ENCODE measurements around the gene UNC93A. TPM values are rescaled to one million over a fixed set of nuclear protein-coding genes. Genes with fewer than 3 reads are reported as not detected.
"Not testable (repeated sequence)": the region's sequence is repeated elsewhere in the genome, so short reads cannot be mapped to it uniquely, and the experiment has no call there.

The UNC93A gene
- total and polyA plus RNA-seq, 7 donors = 0.45 TPM; not detected in 6

DNA sequence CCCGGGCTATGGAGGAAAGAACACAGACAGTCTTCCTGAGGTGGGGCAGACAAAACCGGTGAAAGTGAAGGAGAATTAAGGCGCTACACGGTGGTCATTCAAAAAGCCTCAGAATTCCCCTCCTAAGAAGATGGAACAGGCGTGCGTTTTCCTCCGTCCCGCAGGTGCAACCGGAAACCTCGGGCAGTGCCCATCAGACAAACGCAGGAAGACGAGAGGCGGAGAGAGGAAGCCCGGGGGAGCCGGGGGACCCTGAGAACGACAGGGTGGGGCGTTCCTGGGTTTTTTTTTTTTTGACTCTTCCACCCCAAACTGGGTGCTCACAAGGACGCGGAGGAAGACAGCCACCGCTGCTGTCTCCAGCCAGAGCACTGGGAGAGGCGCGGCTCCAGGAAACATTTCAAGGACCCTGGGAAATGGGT is 59.2 kb downstream of the UNC93A start:
- WGBS, 2 donors = 3 to 6% methylated on average over 22 of the region's 22 CpGs
- intact Hi-C loops (cut with DNase I) = loop anchor here (5.0 kb wide), 2 partner anchors 38 to 138 kb away; no protein-coding TSS in a partner anchor
- Histone ChIP-seq H3K4me3 (peak overlapping the region in 3 of 4 donors; percentile 44 to 53 (median 51)), H3K4me1 (peaks cover 0 to 20% (median 6%) of the 10 kb centered on the region in 4 donors), H3K27ac (peak overlapping the region in 3 of 4 donors; percentile 16 to 75 (median 73)), H3K36me3 (no peaks in the 10 kb centered on the region), H3K27me3 (peaks cover 0 to 4% (median 0%) of the 10 kb centered on the region in 3 donors), H3K9me3 (peaks cover 0 to 3% (median 0%) of the 10 kb centered on the region in 4 donors)
- no peak for DNase-seq
- no peak for TF ChIP-seq EP300 (IDR thresholded peaks at IDR 0.05)
- TF ChIP-seq POLR2A (IDR thresholded peaks at IDR 0.05) = no peak
- TF ChIP-seq, protein P1, sequence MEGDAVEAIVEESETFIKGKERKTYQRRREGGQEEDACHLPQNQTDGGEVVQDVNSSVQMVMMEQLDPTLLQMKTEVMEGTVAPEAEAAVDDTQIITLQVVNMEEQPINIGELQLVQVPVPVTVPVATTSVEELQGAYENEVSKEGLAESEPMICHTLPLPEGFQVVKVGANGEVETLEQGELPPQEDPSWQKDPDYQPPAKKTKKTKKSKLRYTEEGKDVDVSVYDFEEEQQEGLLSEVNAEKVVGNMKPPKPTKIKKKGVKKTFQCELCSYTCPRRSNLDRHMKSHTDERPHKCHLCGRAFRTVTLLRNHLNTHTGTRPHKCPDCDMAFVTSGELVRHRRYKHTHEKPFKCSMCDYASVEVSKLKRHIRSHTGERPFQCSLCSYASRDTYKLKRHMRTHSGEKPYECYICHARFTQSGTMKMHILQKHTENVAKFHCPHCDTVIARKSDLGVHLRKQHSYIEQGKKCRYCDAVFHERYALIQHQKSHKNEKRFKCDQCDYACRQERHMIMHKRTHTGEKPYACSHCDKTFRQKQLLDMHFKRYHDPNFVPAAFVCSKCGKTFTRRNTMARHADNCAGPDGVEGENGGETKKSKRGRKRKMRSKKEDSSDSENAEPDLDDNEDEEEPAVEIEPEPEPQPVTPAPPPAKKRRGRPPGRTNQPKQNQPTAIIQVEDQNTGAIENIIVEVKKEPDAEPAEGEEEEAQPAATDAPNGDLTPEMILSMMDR (IDR thresholded peaks at IDR 0.05) = no peak
- TF ChIP-seq POLR2AphosphoS5 (IDR thresholded peaks at IDR 0.05) = no peak

DNA sequence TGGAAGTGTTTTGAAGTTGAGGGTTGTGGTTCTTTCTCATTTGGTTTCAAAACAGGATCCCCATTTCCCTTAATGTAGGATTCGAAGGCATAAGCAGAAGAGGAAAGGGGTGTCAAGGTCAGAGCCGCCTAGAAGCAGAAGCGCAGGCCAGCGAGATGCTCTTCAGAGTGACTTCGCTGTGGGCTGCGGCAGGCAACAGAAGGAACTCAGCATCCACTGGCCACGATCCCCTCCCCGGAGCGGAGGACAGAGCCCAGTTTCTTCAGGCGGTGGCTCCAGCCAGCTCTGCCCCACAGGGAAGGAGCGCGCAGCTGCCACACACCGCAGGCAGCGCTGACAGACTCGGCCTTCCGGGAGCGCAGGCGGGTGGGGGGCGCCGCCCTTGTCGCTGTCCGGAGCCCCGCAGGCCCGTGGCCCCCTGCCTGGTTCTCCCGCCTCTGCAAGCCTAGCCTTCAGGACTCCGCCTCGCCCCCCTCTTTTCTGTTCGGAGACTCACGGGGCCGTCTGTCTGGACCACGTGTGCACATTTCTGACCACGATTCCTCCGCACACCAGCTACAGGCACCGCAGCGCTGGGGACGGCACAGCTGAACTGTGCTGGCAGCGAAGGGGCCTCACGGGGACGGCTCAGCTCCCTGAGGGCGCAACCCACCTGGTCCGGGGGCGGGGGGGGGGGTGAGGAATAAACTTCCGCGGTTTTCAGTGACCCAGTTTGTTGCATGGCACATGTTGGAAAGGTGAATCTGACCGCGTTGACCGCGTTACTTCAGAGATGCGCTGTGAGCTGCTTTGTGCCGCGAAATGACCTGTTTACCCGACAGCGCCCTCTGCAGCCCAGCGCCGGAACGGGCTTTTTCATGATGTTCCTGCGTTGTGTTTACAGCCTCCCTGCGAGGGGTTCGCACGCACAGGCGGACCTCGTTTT is 59.9 kb downstream of the UNC93A start:
- DNase-seq = peak; percentile 82

DNA sequence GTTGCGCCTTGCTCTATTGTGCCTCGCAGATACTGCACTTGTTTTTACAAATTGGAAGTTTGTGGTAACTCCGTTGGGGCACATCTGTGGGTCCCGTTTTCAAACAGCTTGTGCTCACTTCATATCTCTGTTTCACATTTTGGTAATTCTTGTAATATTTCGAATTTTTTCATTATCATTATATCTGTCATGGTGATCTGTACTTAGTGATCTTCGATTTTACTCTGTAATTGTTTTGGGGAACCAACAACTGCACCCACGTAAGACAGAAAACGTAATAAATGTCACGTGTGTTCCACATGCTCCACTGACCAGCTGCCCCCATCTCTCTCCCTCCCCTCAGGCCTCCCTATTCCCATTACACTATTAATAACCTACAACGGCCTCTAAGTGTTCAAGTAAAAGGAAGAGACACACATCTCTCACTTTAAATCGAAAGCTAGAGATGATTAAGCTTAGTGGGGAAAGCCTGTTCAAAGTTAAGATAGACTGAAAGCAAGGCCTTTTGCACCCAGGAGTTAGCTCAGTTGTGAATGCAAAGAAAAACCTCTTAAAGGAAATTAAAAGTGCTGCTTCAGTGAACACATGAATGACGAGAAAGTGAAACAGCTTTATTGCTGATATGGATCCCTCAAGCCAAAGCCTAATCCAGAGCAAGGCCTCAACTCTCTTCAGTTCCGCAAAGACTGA is 60.7 kb downstream of the UNC93A start:
- DNase-seq = no peak
- H3K36me3 ChIP-seq = no peaks in the 10 kb centered on the region
- peaks cover 0 to 3% (median 0%) of the 10 kb centered on the region in 4 donors for H3K9me3 ChIP-seq
- H3K4me3 ChIP-seq = peak overlapping the region in 3 of 4 donors; percentile 44 to 53 (median 51)
- intact Hi-C loops (cut with DNase I) = loop anchor here (5.0 kb wide), 2 partner anchors 40 to 140 kb away; no protein-coding TSS in a partner anchor
- H3K4me1 ChIP-seq = peaks cover 0 to 20% (median 6%) of the 10 kb centered on the region in 4 donors
- peak overlapping the region in 2 of 4 donors; percentile 73 to 75 for H3K27ac ChIP-seq
- 53 to 55% methylated on average over 13 of the region's 13 CpGs for WGBS, 2 donors
- H3K27me3 ChIP-seq = peaks cover 0 to 4% (median 0%) of the 10 kb centered on the region in 3 donors
- no peak for TF ChIP-seq POLR2A (IDR thresholded peaks at IDR 0.05)
- TF ChIP-seq, protein P1 (IDR thresholded peaks at IDR 0.05) = peak in 1 of 4 experiments; percentile 5

More for the DNA sequence above, 59.9 kb downstream of the UNC93A start:
- peaks cover 0 to 4% (median 0%) of the 10 kb centered on the region in 3 donors for H3K27me3 ChIP-seq
- H3K36me3 ChIP-seq = no peaks in the 10 kb centered on the region
- H3K9me3 ChIP-seq = peaks cover 0 to 3% (median 0%) of the 10 kb centered on the region in 4 donors
- peak overlapping the region; percentile 16 to 75 (median 55) for H3K27ac ChIP-seq
- H3K4me1 ChIP-seq = peaks cover 0 to 20% (median 6%) of the 10 kb centered on the region in 4 donors
- intact Hi-C loops (cut with DNase I) = loop anchor here (5.0 kb wide), 2 partner anchors 39 to 139 kb away; no protein-coding TSS in a partner anchor
- peak in 1 of 4 donors; percentile 6 for TF ChIP-seq POLR2AphosphoS5 (IDR thresholded peaks at IDR 0.05)
- TF ChIP-seq POLR2A (IDR thresholded peaks at IDR 0.05) = no peak
- TF ChIP-seq, protein P1 (IDR thresholded peaks at IDR 0.05) = peak; percentile 52 to 90 (median 67)
- TF ChIP-seq EP300 (IDR thresholded peaks at IDR 0.05) = no peak
- 0 to 1% methylated on average over 62 of the region's 62 CpGs for WGBS, 2 donors
- peak overlapping the region; percentile 13 to 53 (median 48) for H3K4me3 ChIP-seq

DNA sequence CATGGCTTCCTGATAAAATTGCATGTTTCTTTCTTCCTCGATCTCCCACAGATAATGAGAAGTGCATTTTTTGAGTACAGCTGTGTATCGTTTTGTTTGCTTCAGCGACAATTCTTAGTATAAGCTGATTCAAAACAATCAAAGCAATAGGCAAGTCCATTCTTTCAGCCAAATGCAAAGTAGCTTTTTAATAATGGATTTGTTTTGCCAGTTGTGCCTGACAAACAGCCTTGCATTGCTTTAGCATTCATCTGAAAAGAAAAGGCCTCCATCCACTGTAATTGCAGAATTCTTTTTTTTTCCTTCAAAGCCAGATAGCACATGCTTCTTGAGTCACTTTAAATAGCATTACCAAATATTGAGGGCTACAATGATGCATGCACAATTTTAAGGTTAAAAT is 65.8 kb downstream of the UNC93A start:
- no peak for DNase-seq

GRCh38 chr6:167358394-167358793 is 67.3 kb downstream of the UNC93A start:
- H3K27me3 ChIP-seq; H3K4me1 ChIP-seq; H3K27ac ChIP-seq; H3K4me3 ChIP-seq; H3K36me3 ChIP-seq; intact Hi-C loops (cut with DNase I); DNase-seq; H3K9me3 ChIP-seq: not testable (repeated sequence)
- WGBS, 2 donors = 75 to 91% methylated on average over 3 of the region's 11 CpGs

More for the DNA sequence above, 65.8 kb downstream of the UNC93A start:
- Histone ChIP-seq H3K36me3 (no peaks in the 10 kb centered on the region), H3K27ac (no peak overlapping the region), H3K27me3 (no peaks in the 10 kb centered on the region), H3K4me3 (no peak overlapping the region), H3K9me3 (peaks cover 0 to 3% (median 0%) of the 10 kb centered on the region in 4 donors), H3K4me1 (no peaks in the 10 kb centered on the region)
- WGBS, 2 donors = 84% methylated on average over 3 of the region's 3 CpGs
- intact Hi-C loops (cut with DNase I) = no loop called here
- TF ChIP-seq EP300 (IDR thresholded peaks at IDR 0.05) = no peak
- no peak for TF ChIP-seq POLR2A (IDR thresholded peaks at IDR 0.05)
- no peak for TF ChIP-seq POLR2AphosphoS5 (IDR thresholded peaks at IDR 0.05)
- TF ChIP-seq, protein P1 (IDR thresholded peaks at IDR 0.05) = no peak

- H3K4me1 ChIP-seq; H3K36me3 ChIP-seq; DNase-seq; intact Hi-C loops (cut with DNase I); H3K27me3 ChIP-seq; H3K4me3 ChIP-seq; H3K9me3 ChIP-seq; H3K27ac ChIP-seq: not testable (repeated sequence)
- WGBS, 2 donors = 69 to 78% methylated on average over 1 of the region's 1 CpG
Observed at GRCh38 chr6:167361170-167361569, 70.1 kb downstream of the UNC93A start.
